ENCODE results near the gene TPTE2. TPM values are rescaled to one million over a fixed set of nuclear protein-coding genes. Genes with fewer than 3 reads are reported as not detected.

Gene TPTE2
- total and polyA plus RNA-seq, 4 donors = 0.13 to 0.32 TPM; not detected in 2

DNA sequence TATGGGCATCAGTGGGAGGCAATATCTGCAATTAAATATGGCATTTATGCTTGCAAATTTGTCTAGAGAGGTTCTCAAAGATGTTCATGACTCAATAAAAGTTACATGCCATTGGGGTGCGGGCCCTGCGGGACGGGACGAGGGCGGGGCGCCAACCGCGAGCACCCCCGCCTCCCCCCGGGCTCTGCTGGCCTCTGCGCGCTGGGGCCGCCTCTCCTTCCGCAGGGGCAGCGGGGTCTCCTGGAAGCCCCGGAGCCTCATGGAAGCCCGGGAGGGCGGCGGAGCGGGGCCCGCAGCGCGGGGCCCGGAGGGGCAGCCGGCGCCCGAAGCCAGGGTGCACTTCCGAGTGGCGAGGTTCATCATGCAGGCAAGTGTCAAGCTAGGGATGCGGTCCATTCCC, 179.2 kb downstream of the TPTE2 start:
- intact Hi-C loops (cut with DNase I) = no loop called here
- no peak for DNase-seq
- Histone ChIP-seq H3K4me1 (ENCODE audit: control insufficient read depth in 1 of 2, insufficient read depth in 2 of 2, low read length in 2 of 2) (no peaks in the 10 kb centered on the region), H3K36me3 (ENCODE audit: control insufficient read depth in 1 of 2, insufficient read depth in 2 of 2, low read length in 1 of 2) (no peaks in the 10 kb centered on the region), H3K4me3 (ENCODE audit: low read length in 2 of 2) (no peak overlapping the region), H3K27ac (ENCODE audit: low read depth in 1 of 2, low read length in 2 of 2) (no peak overlapping the region), H3K9me3 (ENCODE audit: control insufficient read depth, low read length) (no peaks in the 10 kb centered on the region), H3K27me3 (ENCODE audit: control insufficient read depth in 1 of 2, insufficient read depth in 2 of 2, low read length in 1 of 2) (no peaks in the 10 kb centered on the region)
- ATAC-seq (ENCODE audit: low FRiP score) = no peak
- WGBS, 2 donors = 54 to 71% methylated on average over 29 to 30 of the region's 30 CpGs

Other genes with a start within 250 kb of the TPTE2 start
- gene MPHOSPH8, start 72.1 kb upstream of the TPTE2 start, total RNA-seq = 10 to 100 TPM; 35.7 to 46.5 TPM
- gene MPHOSPH8, start 72.1 kb upstream of the TPTE2 start, polyA plus RNA-seq = 10 to 100 TPM; 33.6 to 52.7 TPM
- 10 to 100 TPM; 44.9 to 61.3 TPM for gene PSPC1, start 221.4 kb upstream of the TPTE2 start, total RNA-seq
- 10 to 100 TPM; 17.7 to 29.7 TPM for gene PSPC1, start 221.4 kb upstream of the TPTE2 start, polyA plus RNA-seq